IMR-90 (cell line): ENCODE data around the gene TPT1. TPM values are rescaled to one million over a fixed set of nuclear protein-coding genes. Genes with fewer than 3 reads are reported as not detected.

Experiments used
- ATAC-seq: fragments of 200-7000 bp; cut with Tn5 transposase; 2 replicates; pipeline ENCODE4 v1.9.1; 2020; ENCODE audit warnings: low read depth, mild to moderate bottlenecking, moderate library complexity
- BruUV-seq: library from RNA; stranded (reverse); fragments of 400-500 nt; replicated peaks from 2 replicates; lab custom pipeline; 2021; lab: Mats Ljungman, UMichigan
- CTCF ChIA-PET: fragments of 300-600 bp; formaldehyde crosslinking; extraction: SDS; loops from one replicate; lab custom pipeline; 2021; ENCODE audit warnings: antibody characterized with exemption; lab: Yijun Ruan, JAX
- POLR2A ChIA-PET: fragments of 300-600 bp; sonication (Branson Sonifier 250); formaldehyde crosslinking; loops from one replicate; lab custom pipeline; 2022; ENCODE audit warnings: antibody characterized with exemption; ENCODE audit not compliant: unreplicated experiment; lab: Charles Lee
- DNase-seq: peaks from one replicate; pipeline ENCODE4 v3.0.0; 2013
- H2AFZ ChIP-seq: replicated peaks from 2 replicates; pipeline ENCODE3; 2013; ENCODE audit warnings: low read length, mild to moderate bottlenecking; ENCODE audit not compliant: poor library complexity
- H2AK5ac ChIP-seq: 2 replicates; pipeline ENCODE4 v1.6.1; 2013; ENCODE audit warnings: low read depth, low read length, inconsistent platforms
- H2AK9ac ChIP-seq: replicated peaks from 2 replicates; pipeline ENCODE3; 2013; ENCODE audit warnings: mild to moderate bottlenecking, low read depth, low read length, moderate library complexity; ENCODE audit not compliant: poor library complexity
- H2BK120ac ChIP-seq: 2 replicates; pipeline ENCODE4 v1.6.1; 2013; ENCODE audit warnings: low read depth, low read length, inconsistent platforms
- H2BK15ac ChIP-seq: 3 replicates; pipeline ENCODE4 v1.6.1; 2013; ENCODE audit warnings: low read depth, low read length, inconsistent platforms
- H2BK20ac ChIP-seq: 2 replicates; pipeline ENCODE4 v1.6.1; 2013; ENCODE audit warnings: low read depth, mild to moderate bottlenecking, inconsistent platforms, low read length, moderate library complexity
- H2BK5ac ChIP-seq: 2 replicates; pipeline ENCODE4 v1.6.1; 2013; ENCODE audit warnings: mild to moderate bottlenecking, low read depth, low read length, inconsistent platforms; ENCODE audit not compliant: poor library complexity, severe bottlenecking
- H3K14ac ChIP-seq: replicated peaks from 2 replicates; pipeline ENCODE4 v1.6.1; 2013; ENCODE audit warnings: low read depth, low read length, inconsistent platforms
- H3K18ac ChIP-seq: 2 replicates; pipeline ENCODE4 v1.6.1; 2013; ENCODE audit warnings: low read depth, low read length, control low read depth
- H3K23ac ChIP-seq: 2 replicates; pipeline ENCODE4 v1.6.1; 2013; ENCODE audit warnings: low read depth, low read length, inconsistent platforms
- H3K27ac ChIP-seq: 2 replicates; pipeline ENCODE4 v1.5.1; 2013; ENCODE audit warnings: mild to moderate bottlenecking, control low read depth, low read length; ENCODE audit not compliant: insufficient read depth
- H3K27me3 ChIP-seq: 2 replicates; pipeline ENCODE4 v1.6.1; 2013; ENCODE audit warnings: low read length; ENCODE audit not compliant: control insufficient read depth, insufficient read depth
- H3K36me3 ChIP-seq: 2 replicates; pipeline ENCODE4 v1.6.1; 2013; ENCODE audit warnings: low read length, mixed read lengths; ENCODE audit not compliant: control insufficient read depth, insufficient read depth
- H3K4ac ChIP-seq: 2 replicates; pipeline ENCODE4 v1.6.1; 2013; ENCODE audit warnings: low read depth, low read length, inconsistent platforms
- H3K4me1 ChIP-seq: 2 replicates; pipeline ENCODE4 v1.6.1; 2013; ENCODE audit warnings: low read length, mixed read lengths; ENCODE audit not compliant: control insufficient read depth, insufficient read depth
- H3K4me2 ChIP-seq: 2 replicates; pipeline ENCODE4 v1.6.1; 2013; ENCODE audit warnings: low read depth, mild to moderate bottlenecking, control low read depth, low read length, moderate library complexity
- H3K4me3 ChIP-seq: 2 replicates; pipeline ENCODE4 v1.5.1; 2013; ENCODE audit warnings: low read depth, mild to moderate bottlenecking, control low read depth, low read length, moderate library complexity; ENCODE audit not compliant: insufficient read depth
- H3K56ac ChIP-seq: 2 replicates; pipeline ENCODE4 v1.6.1; 2013; ENCODE audit warnings: low read length, inconsistent platforms; ENCODE audit not compliant: insufficient read depth; ENCODE audit errors: extremely low read depth
- H3K79me1 ChIP-seq, 2 experiments: 2 replicates each; pipeline ENCODE4 v1.6.1; 2013; ENCODE audit warnings: low read length in 2 of 2, inconsistent platforms in 1 of 2, low read depth in 1 of 2
- H3K9ac ChIP-seq: 2 replicates; pipeline ENCODE4 v1.6.1; 2013; ENCODE audit warnings: low read depth, low read length, control low read depth
- H3K9me1 ChIP-seq: 2 replicates; pipeline ENCODE4 v1.6.1; 2013; ENCODE audit warnings: low read length, inconsistent platforms; ENCODE audit not compliant: insufficient read depth
- H3K9me3 ChIP-seq: 2 replicates; pipeline ENCODE4 v1.6.1; 2013; ENCODE audit warnings: low read length; ENCODE audit not compliant: control insufficient read depth, insufficient read depth
- H4K20me1 ChIP-seq: 2 replicates; pipeline ENCODE4 v1.6.1; 2013; ENCODE audit warnings: low read length, inconsistent platforms; ENCODE audit not compliant: insufficient read depth
- H4K5ac ChIP-seq: 2 replicates; pipeline ENCODE4 v1.6.1; 2013; ENCODE audit warnings: mild to moderate bottlenecking, low read depth, low read length, control low read depth
- H4K8ac ChIP-seq, 2 experiments: 2 replicates each; pipeline ENCODE4 v1.6.1; 2013; ENCODE audit warnings: low read depth in 2 of 2, low read length in 2 of 2, control low read depth in 1 of 2, inconsistent platforms in 1 of 2
- H4K91ac ChIP-seq: 2 replicates; pipeline ENCODE4 v1.6.1; 2013; ENCODE audit warnings: low read depth, low read length, inconsistent platforms; ENCODE audit not compliant: insufficient read depth
- WGBS, 2 experiments: methylation state at CpG; one replicate each; pipeline versions ENCODE4 v1.1.5 to v1.1.7; 2013; ENCODE audit warnings: missing lambda C conversion rate in 2 of 2; ENCODE audit not compliant: insufficient read length in 1 of 2; ENCODE audit errors: extremely low coverage in 2 of 2; 5-methylcytosine and 5-hydroxymethylcytosine counted together
- dilution Hi-C: fragments of 300-500 bp; cut with HindIII; formaldehyde crosslinking; loops from one replicate; pipeline ENCODE4 v1.14.3; 2018; ENCODE audit warnings: low sequenced_read_pairs; ENCODE audit not compliant: unreplicated experiment
- in situ Hi-C: fragments of 300-500 bp; cut with MboI; formaldehyde crosslinking; loops from 3 replicates; pipeline ENCODE4 v1.14.3; 2019; ENCODE audit warnings: low sequenced_read_pairs, inconsistent platforms, mixed read lengths
- intact Hi-C: fragments of 100-400 bp; cut with micrococcal nuclease; formaldehyde crosslinking; loops from 2 replicates; pipeline ENCODE4 v1.10.0; 2022
- polyA plus RNA-seq, 3 experiments: library from polyadenylated mRNA; depleted of rRNA; stranded (reverse); fragments of >200 nt; gene quantifications; 2 replicates each; pipeline ENCODE4 v1.2.3, GENCODE V29; 2012; ENCODE audit warnings: low replicate concordance in 1 of 3
- total RNA-seq: library from RNA; depleted of rRNA; stranded (reverse); fragments of >200 nt; gene quantifications from 2 replicates; pipeline ENCODE4 v1.2.3, GENCODE V29; 2012
- TF ChIP-seq, protein P1 (sequence below): conservative IDR thresholded peaks from 2 replicates; pipeline ENCODE4 v1.5.1; 2012; ENCODE audit warnings: mild to moderate bottlenecking, low read depth, low read length, improper control_type of control experiment

TPT1 gene
- total and polyA plus RNA-seq, 2 of the 4 experiments (the other 2 are of a cell fraction), result 1,663 to 2,665 TPM

DNA sequence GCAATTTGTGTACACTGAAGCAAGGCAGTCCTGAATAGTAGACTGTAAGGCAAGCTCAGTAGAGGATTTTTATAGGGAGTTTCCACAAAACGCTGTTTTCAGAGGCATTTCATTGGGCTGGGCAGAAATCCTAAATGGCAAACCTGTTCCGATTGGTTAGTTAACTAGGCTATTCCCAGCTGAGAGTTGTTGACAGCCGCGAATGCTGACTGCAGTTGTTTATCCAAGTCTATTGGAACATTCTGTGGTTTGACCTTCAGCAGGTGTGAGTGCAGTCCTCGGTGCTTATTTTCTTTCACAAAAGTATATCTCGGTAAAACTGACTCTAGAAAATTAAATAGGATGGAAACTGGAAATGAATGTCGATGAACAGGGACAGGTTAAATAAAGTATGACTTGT is 45.4 kb downstream of the TPT1 start:
- H4K20me1 ChIP-seq, result no peaks in the 10 kb centered on the region
- H3K4me1 ChIP-seq, result peaks cover 5% of the 10 kb centered on the region
- CTCF ChIA-PET, result interaction anchor here (1.0 kb wide), 1 partner anchor 249 kb away, joined by 3 read pairs; no protein-coding TSS in a partner anchor
- no peaks in the 10 kb centered on the region for H3K27me3 ChIP-seq
- 83% methylated on average over 2 of the region's 7 CpGs; no CpG with 5 or more reads in 1 of the 2 experiments for WGBS, 2 experiments
- H3K9me1 ChIP-seq, result peaks cover 15% of the 10 kb centered on the region
- H3K18ac ChIP-seq, result no peak overlapping the region
- in situ Hi-C loops (loop anchor here (5.0 kb wide), 1 partner anchor 253 kb away; no protein-coding TSS in a partner anchor), dilution Hi-C loops (no loop called here), intact Hi-C loops (no loop called here)
- no peak overlapping the region for H4K91ac ChIP-seq
- DNase-seq (peak; percentile 24), ATAC-seq (no peak)
- H3K4me2 ChIP-seq, result no peak overlapping the region
- no peak overlapping the region for H4K8ac ChIP-seq
- no peak overlapping the region for H2BK20ac ChIP-seq
- no peak overlapping the region for H2BK15ac ChIP-seq
- H3K36me3 ChIP-seq, result no peaks in the 10 kb centered on the region
- no peak overlapping the region for H2AK9ac ChIP-seq
- H3K56ac ChIP-seq, result no peak overlapping the region
- no peak overlapping the region for H4K5ac ChIP-seq
- H3K14ac ChIP-seq, result no peak overlapping the region
- no peak overlapping the region for H2BK5ac ChIP-seq
- no peak overlapping the region for H3K23ac ChIP-seq
- H3K4ac ChIP-seq, result no peak overlapping the region
- no peak overlapping the region for H3K9ac ChIP-seq
- no peak overlapping the region for H2BK120ac ChIP-seq
- H3K9me3 ChIP-seq, result no peaks in the 10 kb centered on the region
- H2AK5ac ChIP-seq, result no peak overlapping the region
- POLR2A ChIA-PET, result interaction anchor here (0.5 kb wide), 1 partner anchor 152 kb away, joined by 4 read pairs; no protein-coding TSS in a partner anchor
- H3K27ac ChIP-seq, result no peak overlapping the region
- no peak overlapping the region for H3K4me3 ChIP-seq
- BruUV-seq, result no TSS peak
- TF ChIP-seq, protein P1, sequence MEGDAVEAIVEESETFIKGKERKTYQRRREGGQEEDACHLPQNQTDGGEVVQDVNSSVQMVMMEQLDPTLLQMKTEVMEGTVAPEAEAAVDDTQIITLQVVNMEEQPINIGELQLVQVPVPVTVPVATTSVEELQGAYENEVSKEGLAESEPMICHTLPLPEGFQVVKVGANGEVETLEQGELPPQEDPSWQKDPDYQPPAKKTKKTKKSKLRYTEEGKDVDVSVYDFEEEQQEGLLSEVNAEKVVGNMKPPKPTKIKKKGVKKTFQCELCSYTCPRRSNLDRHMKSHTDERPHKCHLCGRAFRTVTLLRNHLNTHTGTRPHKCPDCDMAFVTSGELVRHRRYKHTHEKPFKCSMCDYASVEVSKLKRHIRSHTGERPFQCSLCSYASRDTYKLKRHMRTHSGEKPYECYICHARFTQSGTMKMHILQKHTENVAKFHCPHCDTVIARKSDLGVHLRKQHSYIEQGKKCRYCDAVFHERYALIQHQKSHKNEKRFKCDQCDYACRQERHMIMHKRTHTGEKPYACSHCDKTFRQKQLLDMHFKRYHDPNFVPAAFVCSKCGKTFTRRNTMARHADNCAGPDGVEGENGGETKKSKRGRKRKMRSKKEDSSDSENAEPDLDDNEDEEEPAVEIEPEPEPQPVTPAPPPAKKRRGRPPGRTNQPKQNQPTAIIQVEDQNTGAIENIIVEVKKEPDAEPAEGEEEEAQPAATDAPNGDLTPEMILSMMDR, result no peak
- no peaks in the 10 kb centered on the region for H3K79me1 ChIP-seq
- no peak overlapping the region for H2AFZ ChIP-seq
